CD4-positive, alpha-beta memory T cell (primary cell): ENCODE results near the gene CAMSAP2. TPM values are rescaled to one million over a fixed set of nuclear protein-coding genes. Genes with fewer than 3 reads are reported as not detected.

ENCODE experiments used
- CTCF ChIA-PET: fragments of 350-600 bp; sonication (Branson Sonifier 250); formaldehyde crosslinking; loops from one replicate; lab custom pipeline; 2021; ENCODE audit warnings: inconsistent platforms; ENCODE audit not compliant: partially characterized antibody; lab: Charles Lee
- POLR2A ChIA-PET: fragments of 350-600 bp; sonication (Branson Sonifier 250); formaldehyde crosslinking; loops from one replicate; lab custom pipeline; 2021; ENCODE audit not compliant: partially characterized antibody; lab: Charles Lee
- DNase-seq, 5 donors: peaks; one replicate each; pipeline versions ENCODE4 v3.0.0 to v3.0.0-alpha.2; 2020 to 2022; ENCODE audit warnings: mixed read lengths in 1 of 5
- H3K27ac ChIP-seq: one replicate; pipeline ENCODE4 v1.7.0; 2013; ENCODE audit warnings: low read depth, low read length
- H3K27me3 ChIP-seq: 2 replicates; pipeline ENCODE4 v1.7.0; 2013; ENCODE audit warnings: mild to moderate bottlenecking, low read length, moderate library complexity; ENCODE audit not compliant: insufficient read depth
- H3K36me3 ChIP-seq: 2 replicates; pipeline ENCODE4 v1.7.0; 2013; ENCODE audit warnings: mild to moderate bottlenecking, low read length, moderate library complexity; ENCODE audit not compliant: insufficient read depth
- H3K4me1 ChIP-seq: 2 replicates; pipeline ENCODE4 v1.7.0; 2013; ENCODE audit warnings: mild to moderate bottlenecking, low read length, moderate library complexity; ENCODE audit not compliant: insufficient read depth
- H3K4me3 ChIP-seq, 2 donors: one replicate each; pipeline ENCODE4 v1.7.0; 2013; ENCODE audit warnings: low read length in 2 of 2, mild to moderate bottlenecking in 1 of 2
- H3K9me3 ChIP-seq, 2 donors: one replicate each; pipeline ENCODE4 v1.7.0; 2013; ENCODE audit warnings: low read length in 2 of 2, control low read depth in 1 of 2; ENCODE audit not compliant: control insufficient read depth in 1 of 2
- H3K27ac Mint-ChIP-seq, 7 donors: one replicate each; pipeline ENCODE4 v1.8.0; 2020 to 2021; ENCODE audit warnings: mixed read lengths in 7 of 7, mild to moderate bottlenecking in 6 of 7, inconsistent platforms in 3 of 7, moderate library complexity in 3 of 7
- H3K27me3 Mint-ChIP-seq, 2 donors: one replicate each; pipeline ENCODE4 v1.8.0; 2020 to 2021; ENCODE audit warnings: mixed read lengths in 2 of 2
- H3K36me3 Mint-ChIP-seq, 2 donors: one replicate each; pipeline ENCODE4 v1.8.0; 2020 to 2021; ENCODE audit warnings: mixed read lengths in 2 of 2, inconsistent platforms in 1 of 2, mild to moderate bottlenecking in 1 of 2
- H3K4me1 Mint-ChIP-seq, 4 donors: one replicate each; pipeline ENCODE4 v1.8.0; 2020 to 2021; ENCODE audit warnings: mixed read lengths in 4 of 4, mild to moderate bottlenecking in 1 of 4
- H3K4me3 Mint-ChIP-seq, 8 donors: one replicate each; pipeline ENCODE4 v1.8.0; 2020 to 2021; ENCODE audit warnings: mixed read lengths in 8 of 8, mild to moderate bottlenecking in 7 of 8, moderate library complexity in 6 of 8, inconsistent platforms in 3 of 8
- H3K9me3 Mint-ChIP-seq, 8 donors: one replicate each; pipeline ENCODE4 v1.8.0; 2020 to 2021; ENCODE audit warnings: mixed read lengths in 8 of 8, mild to moderate bottlenecking in 5 of 8, inconsistent platforms in 3 of 8, moderate library complexity in 1 of 8
- intact Hi-C: fragments of 100-400 bp; cut with micrococcal nuclease; formaldehyde crosslinking; loops from one replicate; pipeline ENCODE4 v1.15.1; 2023
- polyA plus RNA-seq, 2 donors: library from polyadenylated mRNA; unstranded; fragments of 300-500 nt; fragmentation: Illumina TruSeq; gene quantifications; one replicate each; pipeline ENCODE4 v1.2.3, GENCODE V29; 2021
- total RNA-seq, 2 experiments: library from RNA; stranded (reverse); gene quantifications; one replicate each; pipeline ENCODE4 v1.2.3, GENCODE V29; 2021

Gene CAMSAP2
- total and polyA plus RNA-seq, 4 experiments from 2014 or later = 1.1 to 7.5 (median 3.7) TPM

DNA sequence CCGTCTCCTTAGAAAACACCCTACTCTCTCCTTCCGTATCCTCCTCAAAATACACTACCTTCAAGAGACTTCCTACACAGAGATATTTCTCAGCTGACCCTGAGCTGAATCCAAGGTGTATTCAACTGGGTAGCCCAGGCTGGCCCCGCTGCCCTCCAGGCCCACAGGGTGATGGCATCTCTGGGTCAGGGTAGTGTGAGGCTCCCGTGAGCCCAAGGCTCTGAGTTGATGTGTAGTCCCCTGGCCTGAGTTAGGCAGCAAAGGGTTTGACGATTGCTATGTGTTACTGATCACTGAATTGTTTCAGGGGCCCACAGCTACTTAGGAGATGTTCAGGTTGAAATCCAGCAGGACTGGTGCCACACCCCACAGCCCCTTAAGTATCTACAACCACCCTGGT, 162.7 kb downstream of the CAMSAP2 start:
- no peaks in the 10 kb centered on the region for H3K9me3 ChIP-seq
- no peaks in the 10 kb centered on the region for H3K27me3 ChIP-seq
- intact Hi-C loops = no loop called here
- H3K4me3 ChIP-seq = no peak overlapping the region
- Mint-ChIP-seq H3K27me3 (peaks cover 0 to 6% of the 10 kb centered on the region in 2 donors), H3K4me1 (peaks cover 6 to 17% (median 10%) of the 10 kb centered on the region in 4 donors), H3K4me3 (no peak overlapping the region), H3K9me3 (no peaks in the 10 kb centered on the region), H3K36me3 (no peaks in the 10 kb centered on the region), H3K27ac (no peak overlapping the region)
- H3K27ac ChIP-seq = no peak overlapping the region
- DNase-seq = no peak
- H3K36me3 ChIP-seq = no peaks in the 10 kb centered on the region
- ChIA-PET POLR2A (interaction anchor here (1.5 kb wide), 1 partner anchor 13 kb away, joined by 4 read pairs; no protein-coding TSS in a partner anchor), CTCF (interaction anchor here (0.7 to 0.8 kb wide), 3 partner anchors 11 to 98 kb away, joined by 3 read pairs; no protein-coding TSS in a partner anchor)
- peaks cover 20% of the 10 kb centered on the region for H3K4me1 ChIP-seq

DNA sequence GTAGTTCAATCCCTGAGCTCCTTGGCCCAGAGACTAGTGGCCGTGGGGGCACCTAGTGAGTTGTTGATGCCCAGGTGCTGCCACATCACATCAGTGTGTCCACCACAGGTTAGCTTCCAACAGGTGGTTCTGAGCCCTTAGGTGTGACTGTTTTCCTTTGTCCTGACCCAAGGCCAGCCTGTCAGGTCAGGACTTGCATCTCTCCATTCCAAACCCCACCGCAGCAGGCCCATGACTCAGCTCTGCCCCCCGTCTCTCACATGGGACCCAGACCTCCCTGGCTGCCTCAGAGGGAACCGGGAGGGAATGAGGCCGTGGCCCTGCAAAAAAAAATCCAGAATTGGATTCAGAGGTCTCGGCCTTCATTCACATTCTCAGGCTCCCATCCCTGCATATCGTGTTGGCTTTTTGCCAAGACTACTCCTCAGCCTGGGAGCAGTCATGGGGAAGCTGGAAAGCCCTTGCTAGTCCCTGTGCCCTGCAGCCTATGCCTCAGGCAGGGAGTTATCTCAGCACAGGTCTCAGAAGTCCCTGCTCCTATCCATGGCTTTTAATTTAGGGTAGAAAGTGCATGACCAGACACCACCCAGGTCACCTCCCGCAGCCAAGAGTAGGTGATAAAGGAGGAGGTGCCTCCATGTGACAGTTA, 163.2 kb downstream of the CAMSAP2 start:
- Histone ChIP-seq H3K36me3 (no peaks in the 10 kb centered on the region), H3K4me1 (peaks cover 25% of the 10 kb centered on the region), H3K27me3 (no peaks in the 10 kb centered on the region), H3K4me3 (no peak overlapping the region), H3K9me3 (no peaks in the 10 kb centered on the region), H3K27ac (no peak overlapping the region)
- Mint-ChIP-seq H3K9me3 (no peaks in the 10 kb centered on the region), H3K27ac (peak overlapping the region in 1 of 7 donors; percentile 23), H3K4me3 (no peak overlapping the region), H3K36me3 (no peaks in the 10 kb centered on the region), H3K4me1 (peaks cover 6 to 22% (median 10%) of the 10 kb centered on the region in 4 donors), H3K27me3 (peaks cover 0 to 6% of the 10 kb centered on the region in 2 donors)
- no peak for DNase-seq
- intact Hi-C loops = no loop called here
- CTCF ChIA-PET = interaction anchor here (0.8 kb wide), 2 partner anchors 11 to 14 kb away, joined by 3 read pairs; no protein-coding TSS in a partner anchor
- POLR2A ChIA-PET = no interaction called here

DNA sequence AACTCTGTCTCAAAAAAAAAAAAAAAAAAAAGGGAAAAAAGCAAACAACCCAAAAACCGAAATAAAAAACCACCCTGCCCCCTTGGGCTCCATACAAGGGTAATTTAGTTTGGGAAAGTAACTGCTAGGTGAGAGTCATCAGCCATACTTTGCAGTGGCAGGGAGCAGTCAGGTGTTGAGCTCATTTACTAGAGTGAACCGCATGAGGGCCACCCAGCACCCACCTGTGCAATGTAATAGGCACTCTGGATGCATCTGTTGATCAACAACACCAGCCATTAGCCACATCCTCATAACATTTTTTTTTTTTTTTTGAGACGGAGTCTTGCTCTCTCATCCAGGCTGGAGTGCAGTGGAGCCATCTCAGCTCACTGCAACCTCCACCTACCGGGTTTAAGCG, 165.1 kb downstream of the CAMSAP2 start:
- no peaks in the 10 kb centered on the region for H3K27me3 ChIP-seq
- H3K27ac Mint-ChIP-seq = peak overlapping the region in 1 of 7 donors; percentile 30
- DNase-seq = peak in 1 of 5 donors; percentile 31
- H3K4me3 ChIP-seq = no peak overlapping the region
- peaks cover 0 to 6% of the 10 kb centered on the region in 2 donors for H3K27me3 Mint-ChIP-seq
- H3K9me3 Mint-ChIP-seq = no peaks in the 10 kb centered on the region
- ChIA-PET CTCF (interaction anchor here (0.7 to 1.1 kb wide), 2 partner anchors 12 to 277 kb away, joined by 3 to 4 read pairs; no protein-coding TSS in a partner anchor), POLR2A (interaction anchor here (1.2 kb wide), 1 partner anchor 16 kb away, joined by 3 read pairs; no protein-coding TSS in a partner anchor)
- H3K4me1 ChIP-seq = peaks cover 27% of the 10 kb centered on the region
- H3K36me3 ChIP-seq = no peaks in the 10 kb centered on the region
- no peak overlapping the region for H3K27ac ChIP-seq
- H3K36me3 Mint-ChIP-seq = no peaks in the 10 kb centered on the region
- peaks cover 8 to 24% (median 14%) of the 10 kb centered on the region in 4 donors for H3K4me1 Mint-ChIP-seq
- H3K9me3 ChIP-seq = no peaks in the 10 kb centered on the region
- no peak overlapping the region for H3K4me3 Mint-ChIP-seq
- intact Hi-C loops = loop anchor here (2.0 kb wide), 1 partner anchor 15 kb away; no protein-coding TSS in a partner anchor

DNA sequence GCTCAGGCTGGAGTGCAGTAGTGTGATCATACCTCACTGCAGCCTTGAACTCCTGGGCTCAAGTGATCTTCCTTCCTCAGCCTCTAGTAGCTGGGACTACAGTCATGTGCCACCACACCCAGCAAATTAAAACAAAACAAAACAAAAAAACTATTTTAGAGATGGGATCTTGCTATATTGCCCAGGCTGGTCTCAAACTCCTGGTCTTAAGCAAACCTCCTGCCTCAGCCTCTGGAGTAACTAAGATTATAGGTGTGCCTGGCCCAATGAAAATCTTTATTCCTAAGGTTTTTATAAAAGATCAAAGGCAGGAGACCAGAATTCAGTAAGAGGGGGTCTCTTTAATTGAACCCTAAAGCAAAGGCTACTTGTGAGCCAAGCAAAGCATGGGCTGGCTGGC, 166.1 kb downstream of the CAMSAP2 start:
- Mint-ChIP-seq H3K9me3 (no peaks in the 10 kb centered on the region), H3K4me1 (peaks cover 8 to 24% (median 14%) of the 10 kb centered on the region in 4 donors), H3K27me3 (peaks cover 0 to 3% of the 10 kb centered on the region in 2 donors), H3K27ac (peak overlapping the region in 1 of 7 donors; percentile 79), H3K4me3 (no peak overlapping the region), H3K36me3 (no peaks in the 10 kb centered on the region)
- Histone ChIP-seq H3K4me1 (peaks cover 27% of the 10 kb centered on the region), H3K27me3 (no peaks in the 10 kb centered on the region), H3K27ac (no peak overlapping the region), H3K36me3 (no peaks in the 10 kb centered on the region), H3K9me3 (no peaks in the 10 kb centered on the region), H3K4me3 (no peak overlapping the region)
- ChIA-PET CTCF (no interaction called here), POLR2A (interaction anchor here (1.3 to 1.8 kb wide), 4 partner anchors 13 to 31 kb away, joined by 3 to 7 read pairs (median 6); no protein-coding TSS in a partner anchor)
- intact Hi-C loops = loop anchor here (1.0 to 2.0 kb wide), 2 partner anchors 16 to 119 kb away; partner anchors contain the start of gene KIF21B
- DNase-seq = no peak

DNA sequence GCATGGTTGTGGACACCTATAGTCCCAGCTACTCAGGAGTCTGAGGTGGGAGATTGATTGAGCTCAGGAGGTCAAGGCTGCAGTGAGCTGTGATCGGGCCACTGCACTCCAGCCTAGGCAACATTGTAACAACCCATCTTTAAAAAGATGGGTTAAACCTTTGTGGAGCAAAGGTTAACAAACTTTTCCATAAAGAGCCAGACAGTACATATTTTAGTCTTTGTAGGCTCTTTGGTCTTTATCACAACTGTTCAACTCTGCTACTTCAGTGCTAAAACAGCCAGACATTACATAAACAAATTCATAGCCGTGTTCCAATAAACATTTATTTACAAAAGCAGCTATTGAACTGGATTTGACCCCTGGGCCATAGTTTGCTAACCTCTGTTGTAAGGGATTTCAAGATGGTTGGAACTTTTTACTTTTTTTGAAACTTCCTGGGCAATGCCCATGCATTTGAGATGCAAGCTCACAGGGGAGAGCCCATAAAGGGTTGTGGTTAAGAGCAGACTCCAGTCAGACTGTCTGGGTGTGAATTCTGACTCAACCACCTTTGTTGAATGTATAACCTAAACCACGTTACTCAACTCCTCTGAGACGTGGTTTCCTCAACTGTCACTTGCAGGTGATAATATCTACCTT, 166.8 kb downstream of the CAMSAP2 start:
- H3K4me1 ChIP-seq = peaks cover 27% of the 10 kb centered on the region
- POLR2A ChIA-PET = interaction anchor here (0.5 to 1.8 kb wide), 6 partner anchors 9 to 39 kb away, joined by 3 to 7 read pairs (median 4); no protein-coding TSS in a partner anchor
- Mint-ChIP-seq H3K27me3 (peaks cover 0 to 3% of the 10 kb centered on the region in 2 donors), H3K4me3 (peak overlapping the region in 2 of 8 donors; percentile 20 to 47), H3K9me3 (no peaks in the 10 kb centered on the region), H3K36me3 (no peaks in the 10 kb centered on the region), H3K27ac (peak overlapping the region in 5 of 7 donors; percentile 8 to 79 (median 53)), H3K4me1 (peaks cover 8 to 24% (median 14%) of the 10 kb centered on the region in 4 donors)
- CTCF ChIA-PET = no interaction called here
- peak; percentile 56 to 87 (median 67) for DNase-seq
- no peaks in the 10 kb centered on the region for H3K36me3 ChIP-seq
- H3K4me3 ChIP-seq = no peak overlapping the region
- no peak overlapping the region for H3K27ac ChIP-seq
- intact Hi-C loops = loop anchor here (1.0 to 2.0 kb wide), 2 partner anchors 17 to 118 kb away; partner anchors contain the start of gene KIF21B
- H3K27me3 ChIP-seq = no peaks in the 10 kb centered on the region
- no peaks in the 10 kb centered on the region for H3K9me3 ChIP-seq

DNA sequence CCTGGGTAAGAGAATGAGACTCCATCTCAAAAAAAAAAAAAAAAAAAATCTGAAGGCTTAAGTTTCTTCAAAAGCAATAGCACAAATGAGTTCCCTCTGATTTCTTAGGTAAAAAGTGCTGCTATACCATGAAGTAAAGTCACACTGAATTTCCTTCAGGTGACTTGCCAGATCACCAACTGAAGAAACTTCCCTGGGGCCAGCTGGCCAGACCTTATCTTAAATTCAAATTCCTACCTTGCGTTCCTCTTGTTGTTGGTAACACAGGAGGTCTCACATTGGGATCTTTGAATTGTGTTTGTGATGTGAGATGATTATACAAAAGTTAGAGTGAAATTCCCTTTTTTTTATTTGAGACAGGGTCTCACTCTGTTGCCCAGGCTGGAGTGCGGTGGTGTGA, 167.8 kb downstream of the CAMSAP2 start:
- no peaks in the 10 kb centered on the region for H3K27me3 ChIP-seq
- H3K4me1 ChIP-seq = peaks cover 27% of the 10 kb centered on the region
- H3K4me1 Mint-ChIP-seq = peaks cover 8 to 24% (median 14%) of the 10 kb centered on the region in 4 donors
- POLR2A ChIA-PET = interaction anchor here (1.8 kb wide), 1 partner anchor 19 kb away, joined by 7 read pairs; no protein-coding TSS in a partner anchor
- no peak for DNase-seq
- CTCF ChIA-PET = interaction anchor here (0.9 kb wide), 1 partner anchor 18 kb away, joined by 3 read pairs; no protein-coding TSS in a partner anchor
- H3K27me3 Mint-ChIP-seq = peaks cover 0 to 3% of the 10 kb centered on the region in 2 donors
- H3K27ac ChIP-seq = no peak overlapping the region
- no peaks in the 10 kb centered on the region for H3K9me3 ChIP-seq
- no peaks in the 10 kb centered on the region for H3K36me3 Mint-ChIP-seq
- no peak overlapping the region for H3K4me3 Mint-ChIP-seq
- H3K36me3 ChIP-seq = no peaks in the 10 kb centered on the region
- intact Hi-C loops = no loop called here
- no peaks in the 10 kb centered on the region for H3K9me3 Mint-ChIP-seq
- peak overlapping the region in 2 of 7 donors; percentile 10 to 79 for H3K27ac Mint-ChIP-seq
- H3K4me3 ChIP-seq = no peak overlapping the region
